Osteocyte (in vitro differentiated cells): ENCODE data around the gene BCL6B. TPM values are rescaled to one million over a fixed set of nuclear protein-coding genes. Genes with fewer than 3 reads are reported as not detected.

ENCODE experiments used
- DNase-seq: peaks from one replicate; pipeline ENCODE4 v3.0.0; 2021; ENCODE audit warnings: mixed read lengths; ENCODE audit not compliant: unreplicated experiment; ENCODE audit errors: extremely low spot score
- H3K27ac Mint-ChIP-seq: one replicate; pipeline ENCODE4 v1.8.0; 2021; ENCODE audit warnings: mild to moderate bottlenecking, mixed read lengths; ENCODE audit not compliant: unreplicated experiment
- H3K27me3 Mint-ChIP-seq: one replicate; pipeline ENCODE4 v1.8.0; 2021; ENCODE audit warnings: mixed read lengths; ENCODE audit not compliant: unreplicated experiment
- H3K36me3 Mint-ChIP-seq: one replicate; pipeline ENCODE4 v1.8.0; 2021; ENCODE audit warnings: mixed read lengths; ENCODE audit not compliant: unreplicated experiment
- H3K4me1 Mint-ChIP-seq: one replicate; pipeline ENCODE4 v1.8.0; 2021; ENCODE audit warnings: mixed read lengths; ENCODE audit not compliant: unreplicated experiment
- H3K4me3 Mint-ChIP-seq: one replicate; pipeline ENCODE4 v1.8.0; 2021; ENCODE audit warnings: mild to moderate bottlenecking, moderate library complexity, mixed read lengths; ENCODE audit not compliant: unreplicated experiment
- H3K9me3 Mint-ChIP-seq: one replicate; pipeline ENCODE4 v1.8.0; 2021; ENCODE audit warnings: mixed read lengths; ENCODE audit not compliant: unreplicated experiment
- CTCF ChIP-seq: fragments of 200-600 bp; sonication (generic); IDR thresholded peaks from 2 replicates; pipeline ENCODE4 v1.5.0; 2021; ENCODE audit warnings: antibody characterized with exemption, mild to moderate bottlenecking, moderate library complexity
- total RNA-seq: library from RNA; stranded (reverse); gene quantifications from 2 replicates; pipeline ENCODE4 v1.2.1, GENCODE V29; 2021

BCL6B gene
- total RNA-seq, 1 donor from 2014 or later, result not detected

- no peak for DNase-seq
- Mint-ChIP-seq H3K36me3 (peaks cover 9% of the 10 kb centered on the region), H3K4me3 (peak overlapping the region; percentile 96), H3K4me1 (peaks cover 51% of the 10 kb centered on the region), H3K27ac (no peak overlapping the region), H3K27me3 (no peaks in the 10 kb centered on the region), H3K9me3 (no peaks in the 10 kb centered on the region)
- TF ChIP-seq CTCF, result no peak
Observed at GRCh38 chr17:7010523-7010922, 12.3 kb upstream of the BCL6B start.

- no peaks in the 10 kb centered on the region for H3K9me3 Mint-ChIP-seq
- no peak for DNase-seq
- H3K27me3 Mint-ChIP-seq, result no peaks in the 10 kb centered on the region
- H3K27ac Mint-ChIP-seq, result peak overlapping the region; percentile 99
- H3K4me3 Mint-ChIP-seq, result peak overlapping the region; percentile 96
- H3K36me3 Mint-ChIP-seq, result peaks cover 9% of the 10 kb centered on the region
- H3K4me1 Mint-ChIP-seq, result peaks cover 55% of the 10 kb centered on the region
- TF ChIP-seq CTCF, result no peak
Observed at GRCh38 chr17:7011415-7011814, 11.4 kb upstream of the BCL6B start.

GRCh38 chr17:7011942-7012254 is 11.0 kb upstream of the BCL6B start:
- H3K27ac Mint-ChIP-seq, result peak overlapping the region; percentile 99
- H3K36me3 Mint-ChIP-seq, result peaks cover 9% of the 10 kb centered on the region
- no peak for TF ChIP-seq CTCF
- H3K9me3 Mint-ChIP-seq, result no peaks in the 10 kb centered on the region
- DNase-seq, result no peak
- peaks cover 55% of the 10 kb centered on the region for H3K4me1 Mint-ChIP-seq
- H3K4me3 Mint-ChIP-seq, result peak overlapping the region; percentile 96
- H3K27me3 Mint-ChIP-seq, result no peaks in the 10 kb centered on the region

- H3K36me3 Mint-ChIP-seq, result peaks cover 9% of the 10 kb centered on the region
- H3K9me3 Mint-ChIP-seq, result no peaks in the 10 kb centered on the region
- no peaks in the 10 kb centered on the region for H3K27me3 Mint-ChIP-seq
- peaks cover 53% of the 10 kb centered on the region for H3K4me1 Mint-ChIP-seq
- H3K27ac Mint-ChIP-seq, result peak overlapping the region; percentile 99
- peak overlapping the region; percentile 96 for H3K4me3 Mint-ChIP-seq
- TF ChIP-seq CTCF, result peak; percentile 87
- peak; percentile 99 for DNase-seq
Observed at GRCh38 chr17:7014261-7014994, 8.4 kb upstream of the BCL6B start.

- peak overlapping the region; percentile 96 for H3K4me3 Mint-ChIP-seq
- peak; percentile 40 for TF ChIP-seq CTCF
- no peak for DNase-seq
- H3K27ac Mint-ChIP-seq, result peak overlapping the region; percentile 98
- H3K27me3 Mint-ChIP-seq, result no peaks in the 10 kb centered on the region
- H3K4me1 Mint-ChIP-seq, result peaks cover 53% of the 10 kb centered on the region
- H3K36me3 Mint-ChIP-seq, result peaks cover 7% of the 10 kb centered on the region
- no peaks in the 10 kb centered on the region for H3K9me3 Mint-ChIP-seq
Observed at GRCh38 chr17:7014995-7015958, 7.6 kb upstream of the BCL6B start.
